Esophagus squamous epithelium (tissue), 4 donors: ENCODE measurements around the gene PPIP5K1.

Experiments used
- CTCF ChIP-seq, 6 experiments: fragments of 450-650 bp in 4 of 6; fragments of 200-600 bp in 2 of 6; sonication (generic) in 2 of 6; IDR thresholded peaks; one replicate each; pipeline ENCODE4 v1.5.1; 2016 to 2019; ENCODE audit warnings: antibody characterized with exemption in 6 of 6, mild to moderate bottlenecking in 4 of 6, moderate library complexity in 4 of 6
- POLR2A ChIP-seq, 4 donors: fragments of 450-650 bp; IDR thresholded peaks; one replicate each; pipeline ENCODE4 v1.6.1; 2017; ENCODE audit warnings: antibody characterized with exemption in 4 of 4, mild to moderate bottlenecking in 4 of 4, moderate library complexity in 3 of 4

DNA sequence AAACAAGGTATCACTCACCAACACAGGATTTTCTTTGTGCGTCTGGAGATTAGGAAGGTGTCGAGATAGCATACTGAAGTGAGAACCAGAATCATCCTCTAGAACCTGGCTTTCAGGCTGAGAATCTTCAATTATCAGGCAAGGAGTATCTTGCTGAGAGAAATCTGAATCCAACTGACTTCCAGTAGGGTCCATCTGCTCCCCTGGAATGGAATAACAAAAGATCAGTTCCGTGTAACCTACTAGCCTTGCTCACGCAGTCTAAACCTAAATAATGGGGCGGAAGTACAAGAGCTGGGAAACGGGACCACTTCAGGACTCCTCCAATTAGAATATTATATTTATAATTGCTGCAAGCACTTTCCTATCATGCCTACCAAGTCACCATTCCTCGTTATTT lies 97.7 kb downstream of the PPIP5K1 start:
- TF ChIP-seq POLR2A (IDR thresholded peaks at IDR 0.05): no peak
- no peak for TF ChIP-seq CTCF (IDR thresholded peaks at IDR 0.05)
